GM06990 (cell line): ENCODE results near the gene GRIK4.

Experiments
- DNase-seq: peaks from one replicate; pipeline ENCODE4 v3.0.0-alpha.2; 2011; ENCODE audit not compliant: insufficient read length; ENCODE audit errors: extremely low read depth
- H3K27me3 ChIP-seq: replicated peaks from 2 replicates; pipeline ENCODE4 v1.6.0; 2011; ENCODE audit warnings: low read length; ENCODE audit not compliant: control insufficient read depth, insufficient read depth
- H3K36me3 ChIP-seq: 2 replicates; pipeline ENCODE4 v1.5.1; 2011; ENCODE audit warnings: low read length; ENCODE audit not compliant: control insufficient read depth, insufficient read depth
- H3K4me3 ChIP-seq: replicated peaks from 2 replicates; pipeline ENCODE4 v1.5.1; 2011; ENCODE audit warnings: low read depth, mild to moderate bottlenecking, control low read depth, low read length
- CTCF ChIP-seq: IDR thresholded peaks from 2 replicates; pipeline ENCODE4 v1.5.1; 2011; ENCODE audit warnings: low read length, control low read depth, mild to moderate bottlenecking, inconsistent platforms; ENCODE audit not compliant: insufficient read depth, poor library complexity, severe bottlenecking

GRIK4 gene

GRCh38 chr11:120722524-120722923 lies 211.0 kb downstream of the GRIK4 start:
- DNase-seq: no peak
- H3K36me3 ChIP-seq: no peaks in the 10 kb centered on the region
- H3K27me3 ChIP-seq: no peaks in the 10 kb centered on the region
- H3K4me3 ChIP-seq: no peak overlapping the region
- no peak for TF ChIP-seq CTCF

- H3K27me3 ChIP-seq: no peaks in the 10 kb centered on the region
- TF ChIP-seq CTCF: no peak
- H3K36me3 ChIP-seq: no peaks in the 10 kb centered on the region
- no peak for DNase-seq
- H3K4me3 ChIP-seq: no peak overlapping the region
Observed at GRCh38 chr11:120723751-120724150, 212.2 kb downstream of the GRIK4 start.

- no peak for TF ChIP-seq CTCF
- Histone ChIP-seq H3K4me3 (no peak overlapping the region), H3K27me3 (no peaks in the 10 kb centered on the region), H3K36me3 (no peaks in the 10 kb centered on the region)
- no peak for DNase-seq
Observed at GRCh38 chr11:120727752-120728151, 216.2 kb downstream of the GRIK4 start.

- H3K4me3 ChIP-seq: no peak overlapping the region
- H3K36me3 ChIP-seq: no peaks in the 10 kb centered on the region
- DNase-seq: no peak
- no peak for TF ChIP-seq CTCF
- H3K27me3 ChIP-seq: no peaks in the 10 kb centered on the region
Observed at GRCh38 chr11:120735035-120735434, 223.5 kb downstream of the GRIK4 start.

- no peaks in the 10 kb centered on the region; the same call in 1 of the 2 replicates for H3K27me3 ChIP-seq
- no peak for TF ChIP-seq CTCF
- no peaks in the 10 kb centered on the region for H3K36me3 ChIP-seq
Observed at GRCh38 chr11:120738516-120739046, 227.0 kb downstream of the GRIK4 start.

GRCh38 chr11:120739780-120740179 lies 228.2 kb downstream of the GRIK4 start:
- H3K36me3 ChIP-seq: no peaks in the 10 kb centered on the region
- H3K27me3 ChIP-seq: no peaks in the 10 kb centered on the region; the same call in 1 of the 2 replicates
- no peak for DNase-seq
- H3K4me3 ChIP-seq: no peak overlapping the region
- no peak for TF ChIP-seq CTCF

More at GRCh38 chr11:120738516-120739046, 227.0 kb downstream of the GRIK4 start:
- H3K4me3 ChIP-seq: no peak overlapping the region
- no peak for DNase-seq
